Astrocyte (in vitro differentiated cells and primary cell): Measurements from ENCODE around the gene VIPR2. TPM values are rescaled to one million over a fixed set of nuclear protein-coding genes. Genes with fewer than 3 reads are reported as not detected.

ENCODE experiments used
- DNase-seq: peaks from one replicate; pipeline ENCODE4 v3.0.0-alpha.2; 2010; ENCODE audit warnings: low read depth
- FAIRE-seq: peaks from 2 replicates; lab custom pipeline; 2011; peaks lifted over from hg19 to GRCh38; lab: Jason Lieb, UNC
- H2AFZ ChIP-seq: 2 replicates; pipeline ENCODE4 v1.6.0; 2012; ENCODE audit warnings: low read depth, low read length, inconsistent platforms
- H3K27ac ChIP-seq: 2 replicates; pipeline ENCODE4 v1.5.1; 2011; ENCODE audit warnings: low read depth, low read length, inconsistent platforms
- H3K27me3 ChIP-seq: 2 replicates; pipeline ENCODE4 v1.6.0; 2011; ENCODE audit warnings: low read length, inconsistent platforms; ENCODE audit not compliant: insufficient read depth
- H3K36me3 ChIP-seq: 2 replicates; pipeline ENCODE4 v1.5.1; 2011; ENCODE audit warnings: low read length, inconsistent platforms; ENCODE audit not compliant: insufficient read depth
- H3K4me1 ChIP-seq: 2 replicates; pipeline ENCODE4 v1.5.1; 2011; ENCODE audit warnings: low read length, inconsistent platforms; ENCODE audit not compliant: insufficient read depth
- H3K4me2 ChIP-seq: 2 replicates; pipeline ENCODE4 v1.6.0; 2012; ENCODE audit warnings: low read length, inconsistent platforms
- H3K4me3 ChIP-seq: 2 replicates; pipeline ENCODE4 v1.5.1; 2011; ENCODE audit warnings: low read depth, mild to moderate bottlenecking, low read length, inconsistent platforms; ENCODE audit not compliant: insufficient read depth
- H3K79me2 ChIP-seq: 2 replicates; pipeline ENCODE4 v1.6.0; 2012; ENCODE audit warnings: mild to moderate bottlenecking, low read length, inconsistent platforms; ENCODE audit not compliant: insufficient read depth
- H3K9ac ChIP-seq: 2 replicates; pipeline ENCODE4 v1.6.0; 2012; ENCODE audit warnings: mild to moderate bottlenecking, low read length, inconsistent platforms
- H3K9me3 ChIP-seq: 2 replicates; pipeline ENCODE4 v1.5.1; 2012; ENCODE audit warnings: low read depth, mild to moderate bottlenecking, low read length, inconsistent platforms; ENCODE audit not compliant: insufficient read depth
- H4K20me1 ChIP-seq: 2 replicates; pipeline ENCODE4 v1.6.0; 2012; ENCODE audit warnings: low read length, inconsistent platforms; ENCODE audit not compliant: insufficient read depth
- H3K27ac Mint-ChIP-seq: one replicate; pipeline ENCODE4 v1.8.0; 2021; ENCODE audit warnings: mild to moderate bottlenecking, mixed read lengths; ENCODE audit not compliant: unreplicated experiment
- H3K27me3 Mint-ChIP-seq: one replicate; pipeline ENCODE4 v1.8.0; 2021; ENCODE audit warnings: low read depth, mixed read lengths; ENCODE audit not compliant: unreplicated experiment
- H3K36me3 Mint-ChIP-seq: one replicate; pipeline ENCODE4 v1.8.0; 2021; ENCODE audit warnings: low read depth, mixed read lengths; ENCODE audit not compliant: unreplicated experiment
- H3K4me1 Mint-ChIP-seq: one replicate; pipeline ENCODE4 v1.8.0; 2021; ENCODE audit warnings: low read depth, mixed read lengths; ENCODE audit not compliant: unreplicated experiment
- H3K4me3 Mint-ChIP-seq: one replicate; pipeline ENCODE4 v1.8.0; 2021; ENCODE audit warnings: mild to moderate bottlenecking, moderate library complexity, mixed read lengths; ENCODE audit not compliant: unreplicated experiment
- H3K9me3 Mint-ChIP-seq: one replicate; pipeline ENCODE4 v1.8.0; 2021; ENCODE audit warnings: mild to moderate bottlenecking, mixed read lengths; ENCODE audit not compliant: unreplicated experiment
- EZH2 ChIP-seq: IDR thresholded peaks from 2 replicates; pipeline ENCODE4 v1.6.1; 2012; ENCODE audit warnings: mild to moderate bottlenecking, low read length, inconsistent platforms; ENCODE audit not compliant: insufficient read depth
- total RNA-seq: library from RNA; stranded (reverse); gene quantifications from 2 replicates; pipeline ENCODE4 v1.2.1, GENCODE V29; 2021
- TF ChIP-seq, protein P1 (sequence below): IDR thresholded peaks from 2 replicates; pipeline ENCODE4 v1.5.1; 2011; ENCODE audit warnings: low read depth, mild to moderate bottlenecking, inconsistent platforms, low read length, moderate library complexity; ENCODE audit not compliant: insufficient read depth

Gene VIPR2
- total RNA-seq, 1 donor from 2014 or later, result 0.68 TPM

DNA sequence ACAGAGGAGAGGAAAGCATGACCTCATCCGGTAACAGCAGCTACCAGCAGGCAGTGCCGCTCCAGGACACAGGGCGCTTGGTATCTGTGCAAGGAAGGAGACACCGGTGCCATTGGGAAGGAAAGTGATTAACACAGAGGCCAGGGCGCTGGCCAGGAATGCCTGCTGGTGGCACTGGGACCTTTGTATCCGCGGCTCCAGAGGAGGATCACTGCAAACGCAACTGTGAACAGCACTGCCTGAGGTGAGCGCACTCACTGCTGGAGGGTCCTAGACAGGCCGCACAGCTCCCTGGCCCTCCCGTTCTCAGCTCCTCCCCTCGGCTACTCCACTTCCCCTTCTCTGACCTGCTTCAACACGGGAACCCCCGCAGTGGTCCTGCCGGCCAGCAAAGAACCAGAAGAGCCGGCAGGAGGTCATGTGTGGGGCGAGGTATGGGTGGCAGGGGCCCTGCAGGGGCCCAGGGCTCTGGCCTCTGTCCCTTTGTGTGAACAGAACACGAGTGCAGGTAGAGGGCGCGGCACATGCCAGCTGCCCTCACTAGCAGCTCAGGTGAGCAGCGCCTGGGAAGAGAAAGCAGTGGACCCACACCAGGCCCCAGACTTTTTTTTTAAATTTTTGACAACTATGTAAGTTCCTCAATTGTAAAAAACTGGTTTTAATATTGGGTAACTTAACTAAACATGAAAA, 107.6 kb downstream of the VIPR2 start:
- Mint-ChIP-seq H3K27ac (no peak overlapping the region), H3K27me3 (peaks cover 10% of the 10 kb centered on the region), H3K36me3 (no peaks in the 10 kb centered on the region), H3K9me3 (peaks cover 2% of the 10 kb centered on the region), H3K4me3 (no peak overlapping the region), H3K4me1 (no peaks in the 10 kb centered on the region)
- no peak overlapping the region for H3K4me3 ChIP-seq
- no peak overlapping the region for H2AFZ ChIP-seq
- H3K9ac ChIP-seq, result no peak overlapping the region
- H4K20me1 ChIP-seq, result no peaks in the 10 kb centered on the region
- FAIRE-seq, result no peak
- no peak overlapping the region for H3K4me2 ChIP-seq
- no peaks in the 10 kb centered on the region for H3K27me3 ChIP-seq
- no peaks in the 10 kb centered on the region for H3K9me3 ChIP-seq
- TF ChIP-seq, protein P1, sequence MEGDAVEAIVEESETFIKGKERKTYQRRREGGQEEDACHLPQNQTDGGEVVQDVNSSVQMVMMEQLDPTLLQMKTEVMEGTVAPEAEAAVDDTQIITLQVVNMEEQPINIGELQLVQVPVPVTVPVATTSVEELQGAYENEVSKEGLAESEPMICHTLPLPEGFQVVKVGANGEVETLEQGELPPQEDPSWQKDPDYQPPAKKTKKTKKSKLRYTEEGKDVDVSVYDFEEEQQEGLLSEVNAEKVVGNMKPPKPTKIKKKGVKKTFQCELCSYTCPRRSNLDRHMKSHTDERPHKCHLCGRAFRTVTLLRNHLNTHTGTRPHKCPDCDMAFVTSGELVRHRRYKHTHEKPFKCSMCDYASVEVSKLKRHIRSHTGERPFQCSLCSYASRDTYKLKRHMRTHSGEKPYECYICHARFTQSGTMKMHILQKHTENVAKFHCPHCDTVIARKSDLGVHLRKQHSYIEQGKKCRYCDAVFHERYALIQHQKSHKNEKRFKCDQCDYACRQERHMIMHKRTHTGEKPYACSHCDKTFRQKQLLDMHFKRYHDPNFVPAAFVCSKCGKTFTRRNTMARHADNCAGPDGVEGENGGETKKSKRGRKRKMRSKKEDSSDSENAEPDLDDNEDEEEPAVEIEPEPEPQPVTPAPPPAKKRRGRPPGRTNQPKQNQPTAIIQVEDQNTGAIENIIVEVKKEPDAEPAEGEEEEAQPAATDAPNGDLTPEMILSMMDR, result no peak
- no peak for TF ChIP-seq EZH2
- no peak for DNase-seq
- H3K36me3 ChIP-seq, result no peaks in the 10 kb centered on the region
- H3K27ac ChIP-seq, result no peak overlapping the region
- H3K4me1 ChIP-seq, result no peaks in the 10 kb centered on the region
- no peaks in the 10 kb centered on the region for H3K79me2 ChIP-seq

DNA sequence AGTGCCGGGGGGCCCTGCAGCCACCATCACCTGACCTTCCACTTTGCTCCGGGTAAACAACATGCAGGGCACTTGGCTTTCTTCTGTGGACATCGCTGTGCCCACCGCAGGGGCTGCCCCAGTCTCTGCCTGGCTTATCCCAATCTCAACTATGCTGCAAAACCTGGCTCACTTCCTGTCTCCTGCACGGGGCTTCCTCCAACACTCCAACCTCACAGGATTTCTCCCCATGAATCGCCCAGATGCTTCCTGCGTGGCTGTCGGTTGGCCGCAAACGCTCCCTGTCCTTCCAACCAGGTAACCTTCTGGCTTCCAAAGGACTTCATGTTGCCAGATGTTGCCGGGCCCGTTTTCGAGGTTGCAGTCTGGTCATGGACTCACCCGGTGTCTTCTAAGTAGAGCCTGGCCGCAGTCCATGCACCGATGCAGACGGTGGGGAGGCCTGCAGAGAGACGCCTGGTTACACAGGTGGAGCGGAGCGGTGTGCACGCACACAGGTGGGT, 109.0 kb downstream of the VIPR2 start:
- H3K79me2 ChIP-seq, result no peaks in the 10 kb centered on the region
- TF ChIP-seq EZH2, result no peak
- TF ChIP-seq, protein P1, result no peak
- H3K9ac ChIP-seq, result no peak overlapping the region
- no peak overlapping the region for H2AFZ ChIP-seq
- DNase-seq, result no peak
- Mint-ChIP-seq H3K36me3 (no peaks in the 10 kb centered on the region), H3K4me1 (peaks cover 2% of the 10 kb centered on the region), H3K4me3 (no peak overlapping the region), H3K27me3 (peaks cover 15% of the 10 kb centered on the region), H3K27ac (no peak overlapping the region), H3K9me3 (no peaks in the 10 kb centered on the region)
- no peaks in the 10 kb centered on the region for H3K9me3 ChIP-seq
- no peaks in the 10 kb centered on the region for H4K20me1 ChIP-seq
- no peak for FAIRE-seq
- no peaks in the 10 kb centered on the region for H3K27me3 ChIP-seq
- H3K4me2 ChIP-seq, result no peak overlapping the region
- H3K27ac ChIP-seq, result no peak overlapping the region
- no peaks in the 10 kb centered on the region for H3K4me1 ChIP-seq
- no peak overlapping the region for H3K4me3 ChIP-seq
- no peaks in the 10 kb centered on the region for H3K36me3 ChIP-seq

DNA sequence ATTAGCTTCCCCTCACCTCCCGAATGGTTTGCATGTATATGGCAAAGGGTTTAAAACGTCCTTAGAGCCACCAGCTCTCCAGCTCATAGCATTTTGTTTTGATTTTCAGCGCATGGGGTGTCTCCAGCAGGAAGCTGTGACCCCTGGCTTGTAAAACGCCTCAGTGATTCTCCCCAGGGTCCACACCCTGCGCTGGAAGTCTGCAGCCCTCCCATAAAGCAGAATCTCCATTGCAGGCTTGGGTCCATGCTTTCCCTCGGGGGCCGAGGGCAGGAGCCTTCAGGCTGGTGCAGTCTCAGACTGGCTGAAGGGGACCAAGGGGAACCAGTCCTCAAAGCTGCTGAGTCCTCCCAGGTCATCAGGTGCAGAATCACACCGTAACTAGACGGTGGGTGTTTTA, 109.7 kb downstream of the VIPR2 start:
- Mint-ChIP-seq H3K27me3 (peaks cover 15% of the 10 kb centered on the region), H3K27ac (no peak overlapping the region), H3K4me1 (peaks cover 2% of the 10 kb centered on the region), H3K36me3 (no peaks in the 10 kb centered on the region), H3K9me3 (no peaks in the 10 kb centered on the region), H3K4me3 (no peak overlapping the region)
- Histone ChIP-seq H3K4me3 (no peak overlapping the region), H3K4me2 (no peak overlapping the region), H4K20me1 (no peaks in the 10 kb centered on the region), H3K9ac (no peak overlapping the region), H2AFZ (no peak overlapping the region), H3K4me1 (no peaks in the 10 kb centered on the region), H3K36me3 (no peaks in the 10 kb centered on the region), H3K79me2 (no peaks in the 10 kb centered on the region), H3K27ac (no peak overlapping the region), H3K27me3 (no peaks in the 10 kb centered on the region), H3K9me3 (no peaks in the 10 kb centered on the region)
- FAIRE-seq, result no peak
- TF ChIP-seq, protein P1, result no peak
- TF ChIP-seq EZH2, result no peak
- DNase-seq, result no peak
